Posterior vena cava (tissue), 2 donors: ENCODE data around the gene CDKAL1. TPM values are rescaled to one million over a fixed set of nuclear protein-coding genes. Genes with fewer than 3 reads are reported as not detected.
"Not testable (repeated sequence)": the region's sequence is repeated elsewhere in the genome, so short reads cannot be mapped to it uniquely, and the experiment has no call there.

ENCODE experiments used
- DNase-seq: peaks from one replicate; pipeline ENCODE4 v3.0.0-alpha.2; 2020; ENCODE audit warnings: low spot score
- intact Hi-C, 2 donors: fragments of 100-400 bp; cut with DNase I; formaldehyde crosslinking; loops; one replicate each; pipeline versions ENCODE4 v1.14.1 to v1.14.2; 2022 to 2023
- total RNA-seq, 2 donors: library from RNA; stranded (reverse); fragmentation: NEBNext Ultra II Directional; extraction: Animal tissue kit (Norgen Biotek cat#: 25700); gene quantifications; one replicate each; pipeline ENCODE4 v1.2.1, GENCODE V29; 2021
- donor health status: DM: yes; HTN: yes; CAD: no.
- donor health status: DM: yes; HTN: yes; CAD: no.

Gene CDKAL1
- total RNA-seq, 2 donors from 2014 or later: 13.1 TPM

- intact Hi-C loops: no loop called here
These were observed 645.9 kb downstream of the CDKAL1 start for GRCh38 chr6:21180155-21180554.

DNA sequence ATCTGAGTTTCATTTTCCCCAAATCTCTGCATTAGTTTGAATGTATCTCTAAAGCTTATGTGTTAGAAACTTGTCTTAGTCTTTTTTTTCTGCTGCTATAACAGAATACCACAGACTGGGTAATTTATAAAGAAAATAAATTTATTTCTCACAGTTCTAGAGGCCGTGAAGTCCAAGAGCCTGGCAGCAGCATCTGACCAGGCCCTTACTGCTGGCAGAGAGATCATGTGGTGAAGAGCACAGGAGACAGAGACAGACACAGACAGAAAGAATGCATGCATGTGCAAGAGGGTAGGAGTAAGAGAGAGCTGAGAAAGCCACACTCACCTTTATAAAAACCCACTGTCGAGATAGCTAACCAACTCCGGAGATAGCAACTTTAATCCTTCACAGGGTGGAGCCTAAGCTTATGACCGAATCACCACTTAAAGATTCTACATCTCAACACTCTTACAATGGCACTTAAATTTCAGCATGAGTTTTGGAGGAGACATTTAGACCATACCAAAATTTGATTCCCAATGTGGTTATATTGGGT is 646.6 kb downstream of the CDKAL1 start:
- intact Hi-C loops: no loop called here
- no peak for DNase-seq

More at GRCh38 chr6:21180155-21180554, 645.9 kb downstream of the CDKAL1 start:
- no peak for DNase-seq

- intact Hi-C loops: no loop called here
- DNase-seq: no peak
These were observed 647.6 kb downstream of the CDKAL1 start for GRCh38 chr6:21181866-21182265.

- intact Hi-C loops: no loop called here
- no peak for DNase-seq
These were observed 648.3 kb downstream of the CDKAL1 start for GRCh38 chr6:21182589-21182988.

GRCh38 chr6:21185861-21186478 is 651.7 kb downstream of the CDKAL1 start:
- DNase-seq: no peak
- intact Hi-C loops: no loop called here

DNA sequence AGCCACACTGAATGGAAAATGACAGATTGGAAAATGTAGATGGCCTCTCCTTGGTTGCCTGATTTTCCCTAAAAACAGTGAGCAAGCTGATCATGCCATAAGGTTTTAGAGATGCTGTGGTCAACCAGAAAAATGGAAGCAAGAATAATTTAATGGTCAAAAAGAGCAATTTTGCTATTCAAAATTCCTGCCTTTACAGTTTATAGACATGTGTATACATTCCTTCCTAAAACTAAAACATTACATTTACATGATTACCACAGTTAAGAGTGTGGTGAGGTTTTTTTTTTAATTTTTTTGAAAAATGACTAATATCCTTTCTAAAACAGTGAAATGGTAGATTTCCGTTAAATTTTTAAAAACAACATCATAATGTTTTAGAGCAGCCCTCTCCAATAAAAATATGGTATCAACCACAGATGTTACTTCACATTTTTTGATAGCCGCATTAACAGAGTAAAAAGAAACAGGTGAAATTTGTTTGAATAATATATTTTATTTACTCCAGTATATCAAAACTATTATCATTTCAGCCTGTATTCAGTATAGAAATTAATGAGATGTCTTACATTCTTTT is 652.3 kb downstream of the CDKAL1 start:
- no peak for DNase-seq
- intact Hi-C loops: no loop called here

DNA sequence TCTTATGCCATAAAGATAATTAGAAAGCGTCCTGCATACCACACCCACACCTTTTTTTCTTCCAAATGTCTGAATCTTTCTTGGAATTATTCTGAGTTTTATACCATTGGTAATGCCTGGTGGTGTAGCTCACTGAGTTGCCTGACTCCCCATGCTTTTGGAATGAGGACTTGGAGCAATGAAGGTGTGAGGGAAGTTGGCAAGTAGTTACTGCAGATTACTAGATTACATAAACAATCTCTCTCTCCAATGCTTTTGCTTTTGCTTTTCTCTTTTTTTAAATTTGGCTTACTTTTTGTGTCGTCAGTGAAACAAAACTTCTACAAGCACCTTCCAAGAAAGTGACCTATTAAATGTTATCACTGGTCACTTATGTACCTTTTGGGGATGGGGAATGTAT is 653.2 kb downstream of the CDKAL1 start:
- DNase-seq: no peak
- intact Hi-C loops: no loop called here

DNA sequence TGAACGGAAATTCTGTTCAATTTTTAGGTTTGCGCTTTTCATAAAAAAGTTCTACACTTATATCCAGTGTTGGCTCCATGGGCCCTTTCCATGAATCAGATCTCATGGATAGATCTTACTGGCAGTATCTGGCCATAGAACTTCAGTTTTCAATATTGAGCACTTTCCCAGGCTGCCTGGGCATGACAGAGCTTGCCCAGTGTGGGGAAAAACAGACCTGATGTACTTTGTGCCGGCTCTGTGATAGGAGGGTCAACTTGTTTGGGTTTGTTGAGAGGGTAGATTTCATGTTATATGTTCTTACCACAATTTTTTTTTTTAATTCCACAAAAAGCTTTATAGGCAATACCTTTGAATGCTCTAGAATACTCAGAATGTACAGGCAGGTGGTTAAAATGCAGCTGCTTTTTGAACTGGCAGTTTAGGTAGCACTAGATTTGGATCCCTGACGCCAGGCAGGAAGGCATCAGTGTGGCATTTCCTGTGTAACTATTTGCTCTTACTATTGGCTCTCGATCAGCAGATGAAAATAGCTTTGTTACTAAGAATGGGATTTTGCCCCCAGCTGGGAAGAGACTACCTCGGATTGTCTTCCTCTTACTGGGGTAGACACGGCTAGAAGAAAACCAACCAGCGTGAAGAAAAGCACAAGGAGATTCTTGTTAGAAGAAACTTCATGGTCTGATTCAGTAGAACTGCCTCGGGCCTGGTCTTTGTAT is 654.4 kb downstream of the CDKAL1 start:
- no peak for DNase-seq
- intact Hi-C loops: no loop called here

GRCh38 chr6:21189759-21190158 is 655.5 kb downstream of the CDKAL1 start:
- intact Hi-C loops: no loop called here
- no peak for DNase-seq

- intact Hi-C loops: no loop called here
- DNase-seq: no peak
These were observed 656.4 kb downstream of the CDKAL1 start for GRCh38 chr6:21190701-21191100.

GRCh38 chr6:21193790-21194475 is 659.7 kb downstream of the CDKAL1 start:
- DNase-seq: no peak
- intact Hi-C loops: no loop called here

DNA sequence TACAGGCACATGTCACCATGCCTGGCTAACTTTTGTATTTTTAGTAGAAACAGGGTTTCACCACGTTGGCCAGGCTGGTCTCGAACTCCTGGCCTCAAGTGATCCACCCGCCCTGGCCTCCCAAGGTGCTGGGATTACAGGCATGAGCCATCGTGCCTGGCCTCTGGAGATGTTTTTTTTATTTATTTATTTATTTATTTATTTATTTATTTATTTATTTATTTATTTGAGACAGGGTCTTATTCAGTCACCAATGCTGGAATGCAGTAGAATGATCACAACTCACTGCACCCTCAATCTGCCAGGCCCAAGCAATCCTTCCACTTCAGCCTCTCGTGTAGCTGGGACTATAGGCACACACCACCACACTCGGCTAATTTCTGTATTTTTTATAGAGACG is 661.0 kb downstream of the CDKAL1 start:
- intact Hi-C loops, DNase-seq: not testable (repeated sequence)

- intact Hi-C loops: no loop called here
- DNase-seq: no peak
These were observed 663.9 kb downstream of the CDKAL1 start for GRCh38 chr6:21198032-21198640.

DNA sequence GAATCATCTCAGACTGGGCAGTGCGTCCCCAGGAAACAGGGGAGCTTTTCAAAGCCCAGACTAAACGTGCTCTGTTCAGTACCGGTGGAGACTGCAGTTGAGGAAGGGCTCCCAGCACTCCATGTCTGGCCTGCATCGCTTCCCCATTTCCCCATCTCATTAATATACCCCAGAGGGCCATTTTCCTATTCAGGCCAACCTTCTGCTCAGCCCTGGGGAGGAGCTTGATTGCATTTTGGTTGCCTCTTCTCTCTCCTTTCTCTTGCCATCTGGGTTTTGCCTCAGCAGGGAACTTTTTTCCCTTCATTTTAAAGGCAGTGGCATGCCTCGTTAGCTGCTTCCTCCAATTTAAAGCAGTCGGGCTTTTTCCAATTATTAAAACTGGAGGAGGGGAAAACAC is 665.0 kb downstream of the CDKAL1 start:
- intact Hi-C loops: no loop called here
- DNase-seq: no peak

DNA sequence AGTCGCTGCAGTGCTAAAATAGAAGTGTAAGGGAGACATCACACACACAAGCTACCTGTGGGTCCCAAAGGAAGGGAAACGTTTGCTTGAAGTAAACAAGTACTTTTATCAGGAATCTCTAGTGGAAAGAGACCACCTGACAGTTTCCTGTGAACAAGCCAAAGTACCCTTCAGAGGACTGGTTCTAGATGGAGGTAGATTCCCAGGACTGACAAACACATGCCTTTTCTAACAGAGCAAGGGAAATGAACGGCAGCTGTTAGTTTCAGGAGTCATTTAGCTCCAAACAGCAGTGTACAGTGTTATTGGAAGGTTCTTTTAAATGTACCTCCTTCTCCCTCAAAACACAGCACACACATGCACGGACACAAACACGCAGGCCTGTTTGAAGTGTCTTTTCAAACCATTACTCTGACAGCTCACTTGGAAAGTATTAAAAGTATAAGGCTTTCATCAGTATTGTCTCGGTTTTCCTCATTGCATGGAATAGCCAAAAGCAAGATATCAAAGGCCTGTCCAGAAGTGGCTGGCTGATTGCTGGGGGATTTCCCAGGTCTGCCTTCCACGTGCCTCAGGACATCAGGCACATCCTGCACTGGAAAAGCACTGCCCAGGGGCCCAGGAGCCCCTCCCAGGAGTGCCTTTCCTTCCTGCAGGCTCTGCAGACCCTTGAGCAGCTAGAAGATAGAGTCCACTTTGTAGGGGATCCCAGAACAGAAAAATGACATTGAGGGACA is 666.0 kb downstream of the CDKAL1 start:
- intact Hi-C loops: no loop called here
- no peak for DNase-seq

GRCh38 chr6:21201187-21201586 is 666.9 kb downstream of the CDKAL1 start:
- no peak for DNase-seq
- intact Hi-C loops: no loop called here

DNA sequence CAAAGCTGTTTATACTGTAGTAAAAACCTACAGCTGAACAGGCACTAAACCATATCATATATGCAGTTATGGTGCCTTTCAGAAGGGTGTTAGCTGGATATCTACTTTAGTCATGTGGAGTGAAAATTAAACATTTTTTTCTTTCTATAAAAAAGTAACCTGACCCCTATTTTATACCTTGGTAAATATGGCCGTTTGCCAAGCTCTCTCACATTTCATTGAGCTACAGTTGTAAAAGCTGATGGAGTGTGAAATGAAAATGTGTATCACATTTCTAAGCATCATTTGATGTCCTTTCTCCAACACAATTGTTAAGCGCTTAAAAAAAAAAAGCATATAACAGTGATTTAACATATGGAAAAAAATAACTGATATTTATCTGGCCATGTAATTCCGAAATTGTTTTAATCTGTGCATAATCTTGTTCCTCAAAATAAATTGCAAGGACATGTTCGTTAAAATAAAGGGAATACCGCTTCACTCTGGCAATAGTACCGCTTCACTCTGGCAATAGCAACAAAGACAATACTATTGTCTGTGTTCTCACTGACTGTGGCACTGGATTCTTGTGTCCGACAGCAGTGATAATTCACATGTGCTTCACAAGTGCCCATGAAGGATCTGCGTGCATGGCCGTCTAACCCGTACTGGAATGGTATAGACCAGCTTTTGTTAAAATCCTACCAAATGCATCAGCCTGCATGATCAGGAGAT is 667.5 kb downstream of the CDKAL1 start:
- intact Hi-C loops: no loop called here
- no peak for DNase-seq

DNA sequence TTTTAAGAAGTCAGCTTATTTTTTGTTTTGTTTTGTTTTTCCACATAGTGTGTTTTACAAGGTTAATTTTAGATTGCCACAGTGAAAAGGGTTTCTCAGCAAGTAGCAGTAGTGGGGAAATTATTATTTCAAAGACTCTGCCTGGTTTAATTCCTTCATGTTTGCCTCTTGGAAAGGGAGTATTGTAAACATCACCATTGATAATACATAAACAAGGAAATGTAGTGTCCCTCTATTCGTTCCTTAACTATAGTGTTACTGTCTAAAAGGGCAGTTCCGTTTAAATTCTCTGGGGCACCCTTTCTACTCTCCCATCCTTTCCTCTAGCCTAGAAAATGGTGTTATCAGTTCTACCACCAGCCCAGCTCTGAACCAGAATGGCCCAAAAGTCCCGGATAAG is 668.3 kb downstream of the CDKAL1 start:
- no peak for DNase-seq
- intact Hi-C loops: no loop called here
